Measurements from ENCODE around the gene NUMB. TPM values are rescaled to one million over a fixed set of nuclear protein-coding genes. Genes with fewer than 3 reads are reported as not detected.
A peak's percentile ranks its signal among the peaks of the same experiment; 100 is the strongest.

NUMB gene
- polyA plus RNA-seq, 1 experiment, result 131 TPM

GRCh38 chr14:73492670-73493069 lies 34.3 kb upstream of the NUMB start:
- Histone ChIP-seq H3K27me3 (ENCODE audit: control insufficient read depth, insufficient read depth, low read length) (no peaks in the 10 kb centered on the region), H3K4me3 (ENCODE audit: low read depth, low read length) (no peak overlapping the region), H3K36me3 (ENCODE audit: control insufficient read depth, insufficient read depth, low read length) (no peaks in the 10 kb centered on the region)
- no peak for TF ChIP-seq CTCF (IDR thresholded peaks at IDR 0.05; ENCODE audit: insufficient read depth, low read depth, low read length)
- no peak for DNase-seq (ENCODE audit: low read depth)
- ChIA-PET POLR2A (no interaction called here), CTCF (interaction anchor here (0.6 to 1.2 kb wide), 3 partner anchors 16 to 142 kb away, joined by 3 to 5 read pairs (median 3); partner anchors contain the start of gene ACOT6)

GRCh38 chr14:73492043-73492552 lies 33.8 kb upstream of the NUMB start:
- POLR2A ChIA-PET, result interaction anchor here (0.5 kb wide), 1 partner anchor 33 kb away, joined by 3 read pairs; no protein-coding TSS in a partner anchor
- Histone ChIP-seq H3K36me3 (ENCODE audit: control insufficient read depth, insufficient read depth, low read length) (no peaks in the 10 kb centered on the region), H3K27me3 (ENCODE audit: control insufficient read depth, insufficient read depth, low read length) (no peaks in the 10 kb centered on the region), H3K4me3 (ENCODE audit: low read depth, low read length) (peak overlapping the region; percentile 76)
- CTCF ChIA-PET, result interaction anchor here (0.6 to 2.1 kb wide), 6 partner anchors 12 to 143 kb away, joined by 3 to 10 read pairs (median 4); partner anchors contain the start of gene ACOT6
- no peak for DNase-seq (ENCODE audit: low read depth)
- TF ChIP-seq CTCF (IDR thresholded peaks at IDR 0.05; ENCODE audit: insufficient read depth, low read depth, low read length), result no peak

GRCh38 chr14:73491256-73492042 lies 33.1 kb upstream of the NUMB start:
- no peak for TF ChIP-seq CTCF (IDR thresholded peaks at IDR 0.05; ENCODE audit: insufficient read depth, low read depth, low read length)
- H3K4me3 ChIP-seq (ENCODE audit: low read depth, low read length), result peak overlapping the region; percentile 76
- H3K27me3 ChIP-seq (ENCODE audit: control insufficient read depth, insufficient read depth, low read length), result no peaks in the 10 kb centered on the region
- no peak for DNase-seq (ENCODE audit: low read depth)
- ChIA-PET POLR2A (interaction anchor here (0.5 kb wide), 1 partner anchor 33 kb away, joined by 3 read pairs; no protein-coding TSS in a partner anchor), CTCF (interaction anchor here (1.0 to 2.1 kb wide), 5 partner anchors 12 to 142 kb away, joined by 3 to 10 read pairs (median 5); partner anchors contain the start of gene ACOT6)
- no peaks in the 10 kb centered on the region for H3K36me3 ChIP-seq (ENCODE audit: control insufficient read depth, insufficient read depth, low read length)

GRCh38 chr14:73489481-73490175 lies 31.3 kb upstream of the NUMB start:
- H3K4me3 ChIP-seq (ENCODE audit: low read depth, low read length), result no peak overlapping the region

More at GRCh38 chr14:73489481-73490175, 31.3 kb upstream of the NUMB start:
- no peaks in the 10 kb centered on the region for H3K27me3 ChIP-seq (ENCODE audit: control insufficient read depth, insufficient read depth, low read length)
- ChIA-PET CTCF (interaction anchor here (1.0 kb wide), 1 partner anchor 266 kb away, joined by 3 read pairs; no protein-coding TSS in a partner anchor), POLR2A (interaction anchor here (0.5 to 0.6 kb wide), 2 partner anchors 12 to 147 kb away, joined by 3 to 4 read pairs; no protein-coding TSS in a partner anchor)
- DNase-seq (ENCODE audit: low read depth), result no peak
- no peak for TF ChIP-seq CTCF (IDR thresholded peaks at IDR 0.05; ENCODE audit: insufficient read depth, low read depth, low read length)
- no peaks in the 10 kb centered on the region for H3K36me3 ChIP-seq (ENCODE audit: control insufficient read depth, insufficient read depth, low read length)
